ENCODE measurements around the gene MAN2A2. TPM values are rescaled to one million over a fixed set of nuclear protein-coding genes. Genes with fewer than 3 reads are reported as not detected.
A peak's percentile ranks its signal among the peaks of the same experiment; 100 is the strongest.

Gene MAN2A2
- total and polyA plus RNA-seq, 2 of the 8 experiments (the other 6 are each of a cell fraction or from before 2014, with no cell fraction given): 23.1 to 29.7 TPM

- TF ChIP-seq SIN3A (conservative IDR thresholded peaks at IDR 0.05 in 1 of 2, IDR thresholded peaks at IDR 0.05 in 1 of 2; ENCODE audit: low read depth in 1 of 2, low read length in 2 of 2) (0 out of 4 replicates have a peak, but pooled peaks of 1 of the 2 experiments have one; percentile 41), SIX5 (IDR thresholded peaks at IDR 0.05; ENCODE audit: low read depth, low read length) (no peak), NANOG (IDR thresholded peaks at IDR 0.05; ENCODE audit: insufficient read depth, low read depth, low read length, poor library complexity, severe bottlenecking) (no peak), TBP (IDR thresholded peaks at IDR 0.05; ENCODE audit: low read depth, low read length) (peak; percentile 66; the same call in 1 of the 2 replicates), RNF2 (IDR thresholded peaks at IDR 0.05; ENCODE audit: borderline replicate concordance, low read depth, low read length, missing control alignments, poor library complexity, severe bottlenecking) (no peak), SP2 (IDR thresholded peaks at IDR 0.05; ENCODE audit: low read length) (no peak), GTF2F1 (IDR thresholded peaks at IDR 0.05; ENCODE audit: borderline replicate concordance, low read depth, low read length) (no peak), CHD2 (IDR thresholded peaks at IDR 0.05; ENCODE audit: low read length) (no peak), SRF (IDR thresholded peaks at IDR 0.05; ENCODE audit: low read depth, low read length) (no peak), SAP30 (IDR thresholded peaks at IDR 0.05; ENCODE audit: insufficient read depth, insufficient replicate concordance, low read length) (no peak), KDM5A (IDR thresholded peaks at IDR 0.05; ENCODE audit: low read length) (no peak), KDM1A (IDR thresholded peaks at IDR 0.05; ENCODE audit: borderline replicate concordance, low read length) (no peak), ZNF274 (IDR thresholded peaks at IDR 0.05; ENCODE audit: borderline replicate concordance, extremely low read depth, low read length) (no peak), CBX8 (IDR thresholded peaks at IDR 0.05; ENCODE audit: borderline replicate concordance, low read depth, low read length) (no peak), RAD21 (IDR thresholded peaks at IDR 0.05 in 1 of 2, conservative IDR thresholded peaks at IDR 0.05 in 1 of 2; ENCODE audit: low read depth in 2 of 2, low read length in 2 of 2) (peak in 1 of 2 experiments; percentile 18; a peak in 2 of 4 replicates), NRF1 (IDR thresholded peaks at IDR 0.05; ENCODE audit: low read depth, low read length) (no peak), ASH2L (IDR thresholded peaks at IDR 0.05; ENCODE audit: low read length) (no peak)
Measured at GRCh38 chr15:90903733-90904536, 833 bp downstream of the MAN2A2 start (continued).
